H1 (cell line): ENCODE data around the gene GTSF1L. TPM values are rescaled to one million over a fixed set of nuclear protein-coding genes. Genes with fewer than 3 reads are reported as not detected.

ENCODE experiments used
- EP300 ChIP-seq, 2 experiments: IDR thresholded peaks; 1 replicate in 1 of 2; 2 replicates in 1 of 2; pipeline ENCODE4 v1.6.1; 2011 to 2012; ENCODE audit warnings: low read depth in 2 of 2, low read length in 2 of 2, mild to moderate bottlenecking in 2 of 2, borderline replicate concordance in 1 of 2, inconsistent platforms in 1 of 2, moderate library complexity in 1 of 2
- HDAC6 ChIP-seq: IDR thresholded peaks from one replicate; pipeline ENCODE4 v1.7.1; 2012; ENCODE audit warnings: low read depth, mild to moderate bottlenecking, inconsistent platforms, low read length, moderate library complexity
- MAFK ChIP-seq: IDR thresholded peaks from 2 replicates; pipeline ENCODE4 v1.6.1; 2012; ENCODE audit warnings: low read depth, mild to moderate bottlenecking, improper control_type of control experiment, low read length
- SP1 ChIP-seq: IDR thresholded peaks from 2 replicates; pipeline ENCODE4 v1.6.1; 2011; ENCODE audit warnings: low read depth, low read length
- TBP ChIP-seq: IDR thresholded peaks from 2 replicates; pipeline ENCODE4 v1.6.1; 2011; ENCODE audit warnings: low read depth, low read length, improper control_type of control experiment
- polyA plus RNA-seq, 7 experiments: library from polyadenylated mRNA; depleted of rRNA in 3 of 7; stranded (reverse) in 5 of 7; unstranded in 2 of 7; fragments of >200 nt in 5 of 7; fragments of 200-250 nt in 2 of 7; gene quantifications; 1 replicate in 5 of 7; 2 replicates in 1 of 7; 4 replicates in 1 of 7; pipeline versions ENCODE4 v1.2.1 to v1.2.3, GENCODE V29; 2011 to 2013; ENCODE audit warnings: missing spikeins in 2 of 7, mixed read lengths in 2 of 7
- total RNA-seq: library from RNA; stranded (reverse); fragmentation: NEBNext Ultra II Directional; extraction: Animal tissue kit (Norgen Biotek cat#: 25700); gene quantifications from 2 replicates; pipeline ENCODE4 v1.2.1, GENCODE V29; 2021
- TF ChIP-seq, protein P1 (sequence below): IDR thresholded peaks from 2 replicates; pipeline ENCODE4 v1.6.1; 2012; ENCODE audit warnings: inconsistent platforms

The GTSF1L gene
- total and polyA plus RNA-seq, 2 of the 8 experiments (the other 6 are each of a cell fraction or from before 2014, with no cell fraction given): not detected

- no peak for TF ChIP-seq HDAC6
- TF ChIP-seq TBP: no peak
- no peak for TF ChIP-seq SP1
- TF ChIP-seq EP300 (IDR thresholded peaks at IDR 0.05; ENCODE audit: borderline replicate concordance in 1 of 2, low read depth in 2 of 2, low read length in 2 of 2): no peak
- no peak for TF ChIP-seq MAFK
- TF ChIP-seq, protein P1, sequence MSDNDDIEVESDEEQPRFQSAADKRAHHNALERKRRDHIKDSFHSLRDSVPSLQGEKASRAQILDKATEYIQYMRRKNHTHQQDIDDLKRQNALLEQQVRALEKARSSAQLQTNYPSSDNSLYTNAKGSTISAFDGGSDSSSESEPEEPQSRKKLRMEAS: no peak
- TF ChIP-seq, all 59 proteins: peak for 0
These were observed 12.4 kb upstream of the GTSF1L start (continued) for GRCh38 chr20:43739148-43739749.
